Measurements from ENCODE around the gene ANTXR1.

Gene ANTXR1

GRCh38 chr2:69139778-69140670 is 127.0 kb downstream of the ANTXR1 start:
- no peak for DNase-seq

- DNase-seq = no peak
Measured at GRCh38 chr2:69141061-69141460, 128.1 kb downstream of the ANTXR1 start.

GRCh38 chr2:69143748-69144360 is 130.9 kb downstream of the ANTXR1 start:
- no peak for DNase-seq

- no peak for DNase-seq
Measured at GRCh38 chr2:69145204-69145603, 132.2 kb downstream of the ANTXR1 start.

GRCh38 chr2:69147841-69148533 is 135.0 kb downstream of the ANTXR1 start:
- no peak for DNase-seq

- no peak for DNase-seq
Measured at GRCh38 chr2:69149631-69150215, 136.7 kb downstream of the ANTXR1 start.

GRCh38 chr2:69151931-69152330 is 139.0 kb downstream of the ANTXR1 start:
- DNase-seq = no peak

- no peak for DNase-seq
Measured at GRCh38 chr2:69152847-69153583, 140.0 kb downstream of the ANTXR1 start.

- DNase-seq = no peak
Measured at GRCh38 chr2:69154106-69154505, 141.1 kb downstream of the ANTXR1 start.

- DNase-seq = no peak
Measured at GRCh38 chr2:69156624-69157023, 143.6 kb downstream of the ANTXR1 start.

- DNase-seq = no peak
Measured at GRCh38 chr2:69157441-69157840, 144.5 kb downstream of the ANTXR1 start.

- no peak for DNase-seq
Measured at GRCh38 chr2:69159986-69160385, 147.0 kb downstream of the ANTXR1 start.

- DNase-seq = no peak
Measured at GRCh38 chr2:69162057-69162456, 149.1 kb downstream of the ANTXR1 start.

GRCh38 chr2:69163109-69163508 is 150.1 kb downstream of the ANTXR1 start:
- DNase-seq = no peak

GRCh38 chr2:69163556-69163955 is 150.6 kb downstream of the ANTXR1 start:
- no peak for DNase-seq

- DNase-seq = no peak
Measured at GRCh38 chr2:69164061-69164778, 151.2 kb downstream of the ANTXR1 start.

GRCh38 chr2:69165091-69165880 is 152.3 kb downstream of the ANTXR1 start:
- no peak for DNase-seq

- no peak for DNase-seq
Measured at GRCh38 chr2:69166465-69166811, 153.5 kb downstream of the ANTXR1 start.

GRCh38 chr2:69166812-69167468 is 154.0 kb downstream of the ANTXR1 start:
- no peak for DNase-seq

GRCh38 chr2:69167469-69167822 is 154.5 kb downstream of the ANTXR1 start:
- no peak for DNase-seq
